Fibroblast of lung (primary cell): Measurements from ENCODE around the gene HMG20A.

ENCODE experiments used
- EZH2 ChIP-seq: IDR thresholded peaks from 2 replicates; pipeline ENCODE4 v1.5.1; 2012; ENCODE audit warnings: low read length, control low read depth, mild to moderate bottlenecking; ENCODE audit errors: missing control alignments
- TF ChIP-seq, protein P1 (sequence below), 2 donors: IDR thresholded peaks in 1 of 2; conservative IDR thresholded peaks in 1 of 2; 1 replicate in 1 of 2; 2 replicates in 1 of 2; pipeline ENCODE4 v1.5.1; 2011 to 2012; ENCODE audit warnings: low read length in 2 of 2, control low read depth in 1 of 2, inconsistent platforms in 1 of 2, low read depth in 1 of 2, mild to moderate bottlenecking in 1 of 2

DNA sequence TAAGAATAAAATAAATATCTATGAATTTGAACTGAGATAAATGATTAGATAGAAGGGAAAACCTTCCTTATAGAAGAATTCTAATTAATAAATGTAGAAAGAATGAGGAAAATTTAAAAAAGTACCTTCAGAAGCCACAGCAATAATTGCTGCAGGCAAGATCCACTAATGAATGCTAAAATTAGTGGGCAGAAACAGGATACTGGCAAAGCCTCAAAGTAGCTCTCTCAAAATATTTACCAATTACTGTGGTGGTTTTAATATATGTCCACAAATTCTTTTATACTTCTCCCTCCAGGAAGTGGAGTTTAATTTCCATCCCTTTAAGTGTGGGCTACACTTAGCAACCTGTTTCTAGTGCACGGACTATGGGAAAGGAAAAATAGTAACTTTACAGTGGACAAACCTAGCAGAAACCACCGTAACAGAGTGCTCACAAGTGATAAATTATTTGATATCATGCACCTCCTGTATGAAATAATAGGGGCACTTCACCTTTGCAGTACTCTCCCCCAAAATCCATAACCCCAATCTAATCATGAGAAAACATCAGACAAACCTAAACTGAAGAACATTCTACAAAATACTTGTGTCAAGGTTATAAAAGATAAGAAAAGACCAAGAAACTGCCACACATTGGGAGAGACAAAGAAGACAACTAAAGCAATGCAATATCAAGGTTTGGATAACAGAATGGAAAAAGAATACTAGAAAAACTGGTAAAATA is 7.6 kb upstream of the HMG20A start:
- TF ChIP-seq, protein P1, sequence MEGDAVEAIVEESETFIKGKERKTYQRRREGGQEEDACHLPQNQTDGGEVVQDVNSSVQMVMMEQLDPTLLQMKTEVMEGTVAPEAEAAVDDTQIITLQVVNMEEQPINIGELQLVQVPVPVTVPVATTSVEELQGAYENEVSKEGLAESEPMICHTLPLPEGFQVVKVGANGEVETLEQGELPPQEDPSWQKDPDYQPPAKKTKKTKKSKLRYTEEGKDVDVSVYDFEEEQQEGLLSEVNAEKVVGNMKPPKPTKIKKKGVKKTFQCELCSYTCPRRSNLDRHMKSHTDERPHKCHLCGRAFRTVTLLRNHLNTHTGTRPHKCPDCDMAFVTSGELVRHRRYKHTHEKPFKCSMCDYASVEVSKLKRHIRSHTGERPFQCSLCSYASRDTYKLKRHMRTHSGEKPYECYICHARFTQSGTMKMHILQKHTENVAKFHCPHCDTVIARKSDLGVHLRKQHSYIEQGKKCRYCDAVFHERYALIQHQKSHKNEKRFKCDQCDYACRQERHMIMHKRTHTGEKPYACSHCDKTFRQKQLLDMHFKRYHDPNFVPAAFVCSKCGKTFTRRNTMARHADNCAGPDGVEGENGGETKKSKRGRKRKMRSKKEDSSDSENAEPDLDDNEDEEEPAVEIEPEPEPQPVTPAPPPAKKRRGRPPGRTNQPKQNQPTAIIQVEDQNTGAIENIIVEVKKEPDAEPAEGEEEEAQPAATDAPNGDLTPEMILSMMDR (conservative IDR thresholded peaks at IDR 0.05 in 1 of 2, IDR thresholded peaks at IDR 0.05 in 1 of 2; ENCODE audit: low read depth in 1 of 2, low read length in 2 of 2) = no peak
- TF ChIP-seq EZH2 = no peak
